K562 (cell line): Measurements from ENCODE around the gene RNASEH2C. TPM values are rescaled to one million over a fixed set of nuclear protein-coding genes. Genes with fewer than 3 reads are reported as not detected.

ENCODE experiments used
- BRCA1 ChIP-seq, 2 experiments: fragments of 450-650 bp in 1 of 2; sonication (generic) in 1 of 2; formaldehyde crosslinking in 1 of 2; IDR thresholded peaks; 2 replicates each; pipeline versions ENCODE4 v1.5.0 to v1.6.1; 2017 to 2020; ENCODE audit warnings: mild to moderate bottlenecking in 1 of 2, missing genetic modification reagents in 1 of 2
- CHAMP1 ChIP-seq: fragments of 450-650 bp; IDR thresholded peaks from 2 replicates; pipeline ENCODE4 v1.6.1; 2016; ENCODE audit warnings: mild to moderate bottlenecking
- CHCHD3 ChIP-seq: fragments of 250-450 bp; sonication (Bioruptor Pico); IDR thresholded peaks from 2 replicates; pipeline ENCODE4 v2.1.2; 2022; ENCODE audit warnings: mild to moderate bottlenecking
- COPS2 ChIP-seq: fragments of 450-650 bp; conservative IDR thresholded peaks from 2 replicates; pipeline ENCODE4 v1.6.1; 2016; ENCODE audit warnings: mild to moderate bottlenecking, moderate library complexity
- FOXJ3 ChIP-seq: sonication (generic); formaldehyde crosslinking; IDR thresholded peaks from 2 replicates; pipeline ENCODE4 v1.4.0; 2020; ENCODE audit warnings: mild to moderate bottlenecking, missing genetic modification reagents
- FOXP1 ChIP-seq: sonication (generic); formaldehyde crosslinking; IDR thresholded peaks from 2 replicates; pipeline ENCODE4 v1.8.0; 2022; ENCODE audit warnings: mild to moderate bottlenecking, missing genetic modification reagents
- FUS ChIP-seq: fragments of 200-400 bp; formaldehyde crosslinking; optimal IDR thresholded peaks from 2 replicates; pipeline ENCODE3; 2017; ENCODE audit warnings: low read depth, low read length
- HMG20A ChIP-seq: fragments of 450-650 bp; formaldehyde crosslinking; conservative IDR thresholded peaks from 2 replicates; pipeline ENCODE4 v1.4.0; 2020; ENCODE audit warnings: mild to moderate bottlenecking, mixed read lengths
- MXD1 ChIP-seq: fragments of 250-450 bp; sonication (Bioruptor Pico); IDR thresholded peaks from 2 replicates; pipeline ENCODE4 v1.8.0; 2021; ENCODE audit warnings: borderline replicate concordance, mild to moderate bottlenecking, moderate library complexity; ENCODE audit not compliant: poor library complexity, severe bottlenecking
- NFE2L1 ChIP-seq: fragments of 450-650 bp; IDR thresholded peaks from 2 replicates; pipeline ENCODE4 v1.6.1; 2016; ENCODE audit warnings: missing genetic modification characterization, low read depth, mild to moderate bottlenecking, missing compliant biosample characterization, moderate library complexity, borderline replicate concordance
- NFXL1 ChIP-seq: fragments of 450-650 bp; formaldehyde crosslinking; IDR thresholded peaks from 2 replicates; pipeline ENCODE4 v1.4.0; 2021; ENCODE audit warnings: mild to moderate bottlenecking
- NFYB ChIP-seq: IDR thresholded peaks from 2 replicates; pipeline ENCODE4 v1.6.1; 2011; ENCODE audit warnings: mild to moderate bottlenecking, moderate library complexity; ENCODE audit not compliant: insufficient read length; ENCODE audit errors: extremely low read depth
- PATZ1 ChIP-seq: fragments of 250-450 bp; sonication (Bioruptor Pico); IDR thresholded peaks from 2 replicates; pipeline ENCODE4 v1.5.0; 2020; ENCODE audit warnings: mild to moderate bottlenecking, borderline replicate concordance
- TCF7 ChIP-seq: sonication (generic); IDR thresholded peaks from 2 replicates; pipeline ENCODE4 v1.6.1; 2016; ENCODE audit warnings: antibody characterized with exemption, borderline replicate concordance
- TRIM28 ChIP-seq: fragments of 450-650 bp; IDR thresholded peaks from 2 replicates; pipeline ENCODE4 v1.6.1; 2017
- ZBTB33 ChIP-seq: sonication (generic); formaldehyde crosslinking; IDR thresholded peaks from 2 replicates; pipeline ENCODE4 v1.8.1; 2023; ENCODE audit warnings: mild to moderate bottlenecking, missing genetic modification reagents
- ZFX ChIP-seq: sonication (generic); formaldehyde crosslinking; IDR thresholded peaks from 2 replicates; pipeline ENCODE4 v1.8.0; 2022; ENCODE audit warnings: mild to moderate bottlenecking, missing genetic modification reagents, moderate library complexity
- ZHX1 ChIP-seq: fragments of 150-350 bp; conservative IDR thresholded peaks from 2 replicates; pipeline ENCODE4 v1.6.1; 2014; ENCODE audit warnings: low read length
- ZNF77 ChIP-seq: fragments of 250-450 bp; sonication (Bioruptor Pico); IDR thresholded peaks from 2 replicates; pipeline ENCODE4 v1.5.0; 2020
- polyA plus RNA-seq, 8 experiments: library from polyadenylated mRNA; depleted of rRNA in 4 of 8; stranded (reverse) in 5 of 8; unstranded in 3 of 8; fragments of >200 nt; fragmentation: Nextera tagmentation in 2 of 8; fragmentation: Illumina TruSeq in 1 of 8; extraction: Ambion mirVana in 2 of 8; extraction: Trizol in 1 of 8; gene quantifications; 2 replicates each; pipeline versions ENCODE4 v1.2.1 to v1.2.3, GENCODE V29; 2011 to 2014; ENCODE audit warnings: inconsistent platforms in 1 of 8, missing spikeins in 1 of 8
- total RNA-seq, 7 experiments: library from RNA; depleted of rRNA in 6 of 7; stranded (reverse); fragments of >200 nt in 6 of 7; fragmentation: Illumina TruSeq in 2 of 7; extraction: Trizol in 2 of 7; gene quantifications; 2 replicates each; pipeline versions ENCODE4 v1.2.1 to v1.2.3, GENCODE V29; 2011 to 2021; ENCODE audit warnings: low replicate concordance in 1 of 7

RNASEH2C gene
- total and polyA plus RNA-seq, 9 of the 15 experiments (the other 6 are each of a cell fraction or from before 2014, with no cell fraction given) = 5.4 to 78.2 (median 15.6) TPM

- no peak for TF ChIP-seq CHCHD3 (CRISPR knock-in tag)
- no peak for TF ChIP-seq TRIM28
- TF ChIP-seq PATZ1 (CRISPR knock-in tag) = no peak
- no peak for TF ChIP-seq FUS
- no peak for TF ChIP-seq ZFX
- TF ChIP-seq HMG20A (CRISPR knock-in tag) = no peak
- no peak; the same call in 1 of the 2 replicates for TF ChIP-seq FOXP1 (CRISPR knock-in tag)
- TF ChIP-seq COPS2 = no peak
- TF ChIP-seq CHAMP1 = no peak
- no peak for TF ChIP-seq ZHX1
- TF ChIP-seq TCF7 = peak; percentile 36
- no peak for TF ChIP-seq NFXL1 (CRISPR knock-in tag)
- TF ChIP-seq ZBTB33 (CRISPR knock-in tag) = no peak
- TF ChIP-seq BRCA1 (IDR thresholded peaks at IDR 0.05) = no peak
- TF ChIP-seq BRCA1 (CRISPR knock-in tag; IDR thresholded peaks at IDR 0.05) = no peak
- TF ChIP-seq ZNF77 (CRISPR knock-in tag) = no peak
- no peak for TF ChIP-seq MXD1 (CRISPR knock-in tag)
- TF ChIP-seq NFYB = no peak
- no peak for TF ChIP-seq NFE2L1 (tag)
- TF ChIP-seq FOXJ3 (CRISPR knock-in tag) = no peak
These were observed 757 bp downstream of the RNASEH2C start (continued) for GRCh38 chr11:65719871-65720210.
